Lower lobe of right lung (tissue), 2 donors: ENCODE measurements around the gene DAP. TPM values are rescaled to one million over a fixed set of nuclear protein-coding genes. Genes with fewer than 3 reads are reported as not detected.

Source experiments
- ATAC-seq, 2 donors: fragments of 200-7000 bp; cut with Tn5 transposase; one replicate each; pipeline ENCODE4 v1.9.1; 2020 to 2022; ENCODE audit warnings: mild to moderate bottlenecking in 2 of 2, moderate library complexity in 2 of 2
- DNase-seq: peaks from one replicate; pipeline ENCODE4 v3.0.0-alpha.2; 2020
- H3K27ac ChIP-seq: fragments of 200-600 bp; one replicate; pipeline ENCODE4 v1.8.0; 2022
- H3K27me3 ChIP-seq: fragments of 200-600 bp; one replicate; pipeline ENCODE4 v1.8.0; 2022; ENCODE audit warnings: low read depth
- H3K36me3 ChIP-seq: fragments of 200-600 bp; one replicate; pipeline ENCODE4 v1.8.0; 2022; ENCODE audit warnings: mild to moderate bottlenecking
- H3K4me1 ChIP-seq: fragments of 200-600 bp; one replicate; pipeline ENCODE4 v1.8.0; 2022
- H3K4me3 ChIP-seq: fragments of 200-600 bp; one replicate; pipeline ENCODE4 v1.8.0; 2022; ENCODE audit warnings: mild to moderate bottlenecking
- H3K9me3 ChIP-seq: fragments of 200-600 bp; one replicate; pipeline ENCODE4 v1.8.0; 2022
- intact Hi-C: fragments of 100-400 bp; cut with DNase I; formaldehyde crosslinking; loops from one replicate; pipeline ENCODE4 v1.11.0; 2022
- total RNA-seq: library from RNA; stranded (reverse); fragmentation: NEBNext Ultra II Directional; extraction: Animal tissue kit (Norgen Biotek cat#: 25700); gene quantifications from one replicate; pipeline ENCODE4 v1.2.1, GENCODE V29; 2021
- TF ChIP-seq, protein P1 (sequence below): fragments of 200-600 bp; IDR thresholded peaks from one replicate; pipeline ENCODE4 v1.8.0; 2022; ENCODE audit warnings: antibody characterized with exemption, mild to moderate bottlenecking
- donor health status: DM: no; HTN: yes; CAD: no; lungs with severe emphysema.

DAP gene
- total RNA-seq, 1 donor from 2014 or later, result 89.8 TPM

DNA sequence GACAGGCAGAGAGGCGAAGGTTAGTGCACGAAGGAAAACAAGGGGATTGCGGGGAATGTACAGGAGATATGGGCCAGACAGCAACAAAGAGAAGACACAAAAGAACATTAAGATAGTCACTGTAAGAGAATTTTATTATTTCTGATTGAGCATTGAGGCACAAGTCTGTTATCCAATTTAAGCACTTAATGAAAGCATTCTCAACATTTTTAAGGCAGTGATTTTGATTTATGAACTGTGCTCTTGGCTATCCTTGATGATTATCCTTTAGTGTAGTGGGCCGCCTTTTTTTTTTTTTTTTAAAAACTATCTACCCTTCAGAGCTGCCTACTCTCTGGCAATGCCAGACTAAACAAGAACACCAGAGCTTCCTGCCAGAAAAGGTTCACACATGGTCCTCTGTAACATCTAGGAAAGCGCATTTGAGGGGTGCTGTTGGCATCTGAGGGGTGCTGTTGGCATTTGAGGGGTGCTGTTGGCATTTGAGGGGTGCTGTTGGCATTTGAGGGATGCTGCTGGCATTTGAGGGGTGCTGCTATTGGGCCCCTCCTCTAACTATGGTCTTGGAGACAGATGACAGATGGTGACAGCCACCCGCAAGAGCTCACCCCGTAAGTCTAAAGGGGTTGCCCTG lies 3.0 kb downstream of the DAP start:
- Histone ChIP-seq H3K4me1 (peaks cover 34% of the 10 kb centered on the region), H3K4me3 (no peak overlapping the region), H3K36me3 (peaks cover 20% of the 10 kb centered on the region), H3K27me3 (no peaks in the 10 kb centered on the region), H3K9me3 (no peaks in the 10 kb centered on the region), H3K27ac (no peak overlapping the region)
- ATAC-seq (no peak), DNase-seq (no peak)
- TF ChIP-seq, protein P1, sequence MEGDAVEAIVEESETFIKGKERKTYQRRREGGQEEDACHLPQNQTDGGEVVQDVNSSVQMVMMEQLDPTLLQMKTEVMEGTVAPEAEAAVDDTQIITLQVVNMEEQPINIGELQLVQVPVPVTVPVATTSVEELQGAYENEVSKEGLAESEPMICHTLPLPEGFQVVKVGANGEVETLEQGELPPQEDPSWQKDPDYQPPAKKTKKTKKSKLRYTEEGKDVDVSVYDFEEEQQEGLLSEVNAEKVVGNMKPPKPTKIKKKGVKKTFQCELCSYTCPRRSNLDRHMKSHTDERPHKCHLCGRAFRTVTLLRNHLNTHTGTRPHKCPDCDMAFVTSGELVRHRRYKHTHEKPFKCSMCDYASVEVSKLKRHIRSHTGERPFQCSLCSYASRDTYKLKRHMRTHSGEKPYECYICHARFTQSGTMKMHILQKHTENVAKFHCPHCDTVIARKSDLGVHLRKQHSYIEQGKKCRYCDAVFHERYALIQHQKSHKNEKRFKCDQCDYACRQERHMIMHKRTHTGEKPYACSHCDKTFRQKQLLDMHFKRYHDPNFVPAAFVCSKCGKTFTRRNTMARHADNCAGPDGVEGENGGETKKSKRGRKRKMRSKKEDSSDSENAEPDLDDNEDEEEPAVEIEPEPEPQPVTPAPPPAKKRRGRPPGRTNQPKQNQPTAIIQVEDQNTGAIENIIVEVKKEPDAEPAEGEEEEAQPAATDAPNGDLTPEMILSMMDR, result no peak
- intact Hi-C loops, result no loop called here

DNA sequence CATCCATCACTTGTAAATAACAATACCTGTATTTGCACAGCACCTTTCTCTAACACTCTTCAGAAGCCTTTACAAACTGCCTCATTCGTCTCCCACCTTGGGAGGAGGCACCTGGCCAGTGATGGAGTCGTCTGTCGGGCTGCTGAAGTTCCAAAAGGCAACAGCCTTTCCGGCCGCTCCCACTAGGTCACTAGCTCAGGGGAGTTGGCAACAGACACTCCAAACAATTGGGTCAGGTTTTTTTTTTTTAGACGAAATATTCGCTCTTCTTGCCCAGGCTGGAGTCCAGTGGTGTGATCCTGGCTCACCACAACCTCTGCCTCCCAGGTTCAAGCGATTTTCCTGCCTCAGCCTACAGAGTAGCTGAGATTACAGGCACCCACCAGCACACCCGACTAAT lies 4.0 kb downstream of the DAP start:
- Histone ChIP-seq H3K36me3 (peaks cover 27% of the 10 kb centered on the region), H3K4me3 (no peak overlapping the region), H3K27ac (no peak overlapping the region), H3K27me3 (no peaks in the 10 kb centered on the region), H3K9me3 (no peaks in the 10 kb centered on the region), H3K4me1 (peaks cover 26% of the 10 kb centered on the region)
- TF ChIP-seq, protein P1, result no peak
- intact Hi-C loops, result no loop called here
- no peak for DNase-seq
- ATAC-seq, result no peak

DNA sequence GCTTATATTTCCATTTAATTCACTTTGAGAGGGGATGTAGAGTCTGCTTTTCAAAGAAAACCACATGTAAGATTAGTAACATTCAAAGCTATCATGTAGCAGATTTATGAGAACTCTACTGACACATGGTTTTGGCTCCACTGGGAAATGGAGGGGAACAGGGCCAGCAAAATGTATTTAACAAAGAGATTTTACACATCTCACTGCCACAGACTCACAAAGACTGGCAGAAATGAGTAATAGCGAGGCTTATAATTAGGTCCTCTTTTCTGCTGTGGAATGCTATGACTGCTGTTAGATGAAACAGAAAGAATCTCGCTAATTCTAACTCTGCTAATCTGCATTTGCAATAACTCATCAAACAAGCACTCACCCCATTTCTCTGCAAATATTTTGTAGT lies 4.5 kb downstream of the DAP start:
- Histone ChIP-seq H3K27me3 (no peaks in the 10 kb centered on the region), H3K36me3 (peaks cover 27% of the 10 kb centered on the region), H3K4me3 (no peak overlapping the region), H3K9me3 (no peaks in the 10 kb centered on the region), H3K4me1 (peaks cover 21% of the 10 kb centered on the region), H3K27ac (no peak overlapping the region)
- intact Hi-C loops, result no loop called here
- TF ChIP-seq, protein P1, result no peak
- ATAC-seq (no peak), DNase-seq (no peak)

DNA sequence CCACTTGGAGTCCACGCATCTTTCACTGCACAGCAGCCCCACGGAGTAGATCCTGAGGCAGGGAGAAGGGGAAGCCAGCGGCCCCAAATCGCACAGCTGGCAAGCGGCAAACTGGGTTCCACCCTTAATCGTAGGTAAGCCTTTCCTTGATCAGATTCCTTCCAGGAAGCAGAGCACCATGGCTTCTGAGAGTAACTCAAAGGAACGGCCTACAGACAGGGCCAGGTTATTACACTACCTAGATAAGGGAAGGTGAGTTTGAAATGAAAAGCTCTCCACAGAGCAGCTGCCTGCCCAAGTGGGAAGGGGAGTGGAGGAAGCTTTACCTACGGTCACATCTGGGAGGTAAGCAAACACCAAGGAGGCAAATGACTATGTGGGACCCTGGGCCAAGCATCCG lies 7.9 kb downstream of the DAP start:
- ATAC-seq, result no peak
- TF ChIP-seq, protein P1, result no peak
- H3K9me3 ChIP-seq, result no peaks in the 10 kb centered on the region

DNA sequence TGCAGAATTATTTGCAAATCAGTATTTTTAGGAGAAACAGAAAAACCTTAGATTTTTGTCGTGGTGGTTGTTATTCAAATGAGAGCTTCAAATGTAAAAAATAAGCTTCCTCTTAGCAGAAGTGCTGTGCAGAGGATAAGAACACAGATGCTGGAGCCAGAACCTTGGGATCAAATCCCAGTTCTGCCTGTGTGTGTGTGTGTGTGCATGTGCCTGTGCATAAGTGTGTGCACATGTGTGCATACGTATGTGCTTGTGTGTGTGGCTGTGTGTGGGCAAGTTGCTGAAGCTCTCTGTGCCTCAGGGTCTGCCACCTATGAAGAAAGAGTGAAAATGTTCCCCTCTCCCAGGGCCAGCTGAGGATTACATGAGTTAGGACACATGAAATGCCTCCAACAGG lies 8.6 kb downstream of the DAP start:
- no peak overlapping the region for H3K4me3 ChIP-seq
- TF ChIP-seq, protein P1, result no peak
- H3K36me3 ChIP-seq, result peaks cover 53% of the 10 kb centered on the region
- ATAC-seq (no peak), DNase-seq (no peak)
- H3K9me3 ChIP-seq, result no peaks in the 10 kb centered on the region
- H3K4me1 ChIP-seq, result peaks cover 2% of the 10 kb centered on the region
- intact Hi-C loops, result no loop called here
- no peaks in the 10 kb centered on the region for H3K27me3 ChIP-seq
- H3K27ac ChIP-seq, result no peak overlapping the region

More for the DNA sequence above, 7.9 kb downstream of the DAP start:
- Histone ChIP-seq H3K27me3 (no peaks in the 10 kb centered on the region), H3K4me1 (no peaks in the 10 kb centered on the region), H3K27ac (no peak overlapping the region), H3K36me3 (peaks cover 46% of the 10 kb centered on the region), H3K4me3 (no peak overlapping the region)
- no peak for DNase-seq
- intact Hi-C loops, result no loop called here
